Measurements from ENCODE around the gene CEP63.
"Not testable (repeated sequence)": the region's sequence is repeated elsewhere in the genome, so short reads cannot be mapped to it uniquely, and the experiment has no call there.

CEP63 gene

DNA sequence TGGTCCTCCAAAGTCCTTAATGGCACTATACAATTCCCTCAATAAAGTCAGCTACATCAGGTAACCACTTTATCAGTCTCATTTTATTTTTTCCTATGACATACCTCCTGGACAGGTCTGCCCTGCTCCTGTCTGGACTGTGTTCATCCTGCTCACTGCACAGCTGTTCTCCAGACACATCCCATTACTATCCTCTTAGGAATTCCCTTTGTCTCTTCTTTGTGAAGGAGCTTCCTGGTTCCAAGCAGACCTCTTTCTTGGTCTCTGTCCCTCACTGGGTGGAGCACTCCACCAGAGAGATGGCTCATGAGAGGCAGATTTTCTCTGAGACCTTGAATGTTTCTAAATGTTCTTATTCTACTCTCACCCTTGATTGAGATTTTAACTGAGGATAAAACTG lies 104.9 kb downstream of the CEP63 start:
- no peak for DNase-seq

DNA sequence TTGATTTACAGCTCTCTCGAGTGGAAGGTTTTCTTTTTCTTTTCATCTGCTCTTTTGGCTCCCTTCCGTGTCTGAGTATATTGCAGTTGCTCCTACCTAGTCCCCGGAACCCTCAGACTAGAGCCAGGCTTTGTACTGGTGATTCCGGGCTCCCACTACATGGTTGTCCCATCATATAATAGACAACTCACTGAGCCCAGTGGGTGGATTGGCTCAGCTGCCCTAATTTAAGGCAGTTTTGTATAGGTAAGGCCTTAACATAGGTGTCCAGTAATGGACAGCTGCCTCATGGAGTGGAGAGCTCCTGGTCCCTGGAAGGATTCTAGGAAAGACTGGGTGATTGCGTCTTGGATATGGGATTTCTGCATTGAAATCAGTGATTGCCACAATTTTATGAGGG lies 106.9 kb downstream of the CEP63 start:
- DNase-seq = no peak

DNA sequence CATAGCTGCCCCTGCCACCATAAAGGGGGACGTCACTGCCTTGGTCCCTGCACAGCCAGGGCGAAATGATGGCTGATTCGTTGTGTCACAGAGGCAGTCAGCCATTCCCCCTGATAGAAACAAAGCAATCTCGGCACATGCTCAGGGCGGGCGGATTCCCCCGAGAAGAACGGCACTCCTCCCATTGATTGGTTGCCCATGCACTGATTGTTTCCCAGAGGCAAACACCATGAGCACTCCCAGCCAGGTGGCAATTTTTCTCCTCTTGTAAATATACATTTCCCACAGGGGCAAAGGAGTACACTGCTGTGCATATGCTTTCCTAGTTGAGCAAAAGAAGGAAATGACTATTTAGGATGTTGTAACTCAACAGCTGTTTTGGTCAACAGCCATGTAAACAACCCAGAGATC lies 108.5 kb downstream of the CEP63 start:
- no peak for DNase-seq

DNA sequence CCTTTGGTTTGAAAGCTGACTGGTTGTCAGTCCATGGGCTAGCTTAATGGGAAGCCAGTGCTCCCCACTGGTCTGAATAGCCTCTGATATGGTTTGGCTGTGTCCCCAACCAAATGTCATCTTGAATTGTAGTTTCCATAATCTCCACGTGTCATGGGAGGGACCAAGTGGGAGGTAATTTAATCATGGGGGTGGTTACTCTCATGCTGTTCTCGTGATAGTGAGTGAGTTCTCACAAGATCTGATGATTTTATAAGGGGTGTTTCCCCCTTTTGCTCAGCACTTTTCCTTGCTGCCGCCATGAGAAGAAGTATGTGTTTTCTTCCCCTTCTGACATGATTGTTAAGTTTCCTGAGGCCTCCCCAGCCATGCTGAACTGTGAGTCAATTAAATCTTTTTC lies 109.1 kb downstream of the CEP63 start:
- not testable (repeated sequence) for DNase-seq

DNA sequence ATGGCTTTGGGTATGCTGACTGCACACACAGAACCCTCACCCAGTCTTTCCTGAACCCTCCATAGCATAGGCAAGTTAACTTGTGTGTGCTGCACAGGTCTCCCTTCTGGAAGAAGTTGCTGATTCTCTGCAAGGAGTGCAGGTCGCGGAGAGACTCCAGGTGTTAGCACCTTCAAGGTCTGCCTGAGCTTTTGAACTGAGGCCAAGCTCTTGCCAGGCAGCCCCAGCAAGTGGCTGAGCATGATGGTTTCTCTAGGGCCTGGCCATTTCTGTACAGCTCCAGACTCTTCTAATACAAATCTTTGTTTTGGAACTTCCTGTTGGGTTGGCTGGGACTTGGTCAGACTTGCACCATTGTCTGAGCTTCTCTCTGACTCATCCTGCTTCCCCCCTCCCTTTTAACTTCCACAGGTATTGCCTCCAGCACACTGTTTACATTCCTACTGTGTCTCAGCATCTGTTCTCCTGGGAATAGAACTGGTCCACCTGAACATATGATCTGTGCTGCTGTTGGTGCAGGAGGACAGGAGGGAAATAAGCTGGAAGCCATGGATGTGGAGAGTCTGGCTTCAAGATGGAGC lies 111.6 kb downstream of the CEP63 start:
- peak; percentile 52 for DNase-seq

DNA sequence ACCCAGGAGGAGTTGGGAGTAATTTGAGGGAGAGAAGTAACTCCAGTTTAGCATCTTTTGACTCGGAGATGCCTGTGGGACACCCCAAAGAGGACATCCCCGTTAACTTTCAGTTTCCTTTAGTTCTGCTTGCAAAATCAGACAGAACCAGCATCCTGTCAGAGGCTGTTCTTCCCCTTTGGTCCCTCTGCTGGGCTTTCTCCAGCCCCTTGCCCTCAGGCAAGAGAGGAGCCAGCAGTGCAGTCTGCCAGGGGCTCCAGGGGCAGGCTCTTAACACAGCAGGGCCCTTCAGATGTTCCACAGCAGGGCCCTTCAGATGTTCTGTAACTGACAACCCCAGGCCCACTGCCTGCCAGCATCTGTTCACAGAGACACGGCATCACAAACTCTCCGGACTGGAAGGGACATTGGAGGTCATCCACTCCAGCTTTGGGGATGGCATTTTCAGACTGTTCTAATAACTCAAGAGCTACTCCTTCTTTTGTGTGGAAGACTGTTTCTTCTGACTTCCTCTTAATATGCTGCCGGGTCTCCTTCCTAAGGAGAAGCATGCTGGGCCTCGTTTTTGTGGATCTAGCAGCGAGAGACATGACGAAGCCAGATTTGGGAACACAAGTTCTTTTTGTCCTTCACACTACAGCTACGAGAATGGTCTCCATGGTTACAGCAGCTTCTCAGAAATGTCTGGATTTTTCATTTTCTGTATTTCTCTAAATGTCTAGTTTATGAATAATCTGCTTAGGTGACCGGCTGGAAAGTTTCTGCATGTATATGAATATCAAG lies 113.1 kb downstream of the CEP63 start:
- no peak for DNase-seq

DNA sequence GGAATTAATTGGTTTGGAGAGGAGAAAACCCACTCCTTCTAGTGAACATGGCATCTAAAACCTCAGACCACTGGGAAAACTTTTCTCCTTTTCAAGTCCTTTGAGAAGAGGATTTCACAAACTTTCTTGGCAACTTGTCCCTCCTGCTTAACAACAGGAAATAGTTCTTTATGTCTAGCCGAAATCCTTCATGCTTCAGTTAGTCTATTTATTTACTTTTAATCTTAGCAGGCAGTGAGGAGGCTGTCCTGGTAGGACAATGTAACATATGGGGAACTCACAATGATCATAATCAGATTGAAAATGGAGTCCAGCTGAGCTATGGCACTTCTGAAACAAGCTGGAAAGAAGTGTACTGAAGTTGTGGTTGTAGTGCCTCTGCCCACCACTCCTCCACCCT lies 114.3 kb downstream of the CEP63 start:
- peak; percentile 11 for DNase-seq

DNA sequence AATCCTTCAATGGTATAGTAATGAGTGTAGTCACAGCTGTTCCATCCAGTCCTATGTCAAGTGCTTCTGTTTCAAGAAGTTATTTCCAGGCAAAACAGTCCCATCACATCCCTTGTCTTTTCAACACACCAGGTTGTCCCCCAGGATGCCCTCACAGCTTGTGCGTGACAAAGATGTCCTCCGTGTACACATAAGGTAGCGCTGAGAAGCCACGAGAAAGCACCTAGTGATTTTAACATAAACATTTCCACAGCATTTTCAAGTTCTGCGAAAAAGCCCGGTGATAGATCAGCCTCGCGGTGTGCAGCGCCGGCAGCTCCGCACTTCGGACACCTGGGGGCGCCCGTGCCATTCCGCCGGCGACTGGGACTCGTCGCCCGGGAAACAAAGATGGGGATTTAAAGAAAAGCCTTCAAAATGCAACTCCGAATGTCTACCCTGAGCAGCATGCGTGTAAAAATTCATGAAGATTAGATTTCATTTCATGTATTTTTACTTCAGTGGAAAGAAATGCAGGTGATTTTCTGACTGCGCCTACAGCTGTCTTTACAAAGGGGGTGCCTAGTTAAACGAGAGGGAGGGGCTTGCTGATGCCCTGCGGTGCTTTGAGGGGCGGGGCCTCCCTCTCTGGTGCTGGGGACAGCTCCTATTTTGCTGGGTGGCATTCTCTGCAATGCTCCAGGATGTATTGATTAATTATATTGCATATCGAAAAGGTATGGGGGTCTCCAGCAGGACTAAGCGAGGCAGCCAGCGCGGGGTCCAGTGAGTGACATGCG lies 115.0 kb downstream of the CEP63 start:
- DNase-seq = peak; percentile 57

DNA sequence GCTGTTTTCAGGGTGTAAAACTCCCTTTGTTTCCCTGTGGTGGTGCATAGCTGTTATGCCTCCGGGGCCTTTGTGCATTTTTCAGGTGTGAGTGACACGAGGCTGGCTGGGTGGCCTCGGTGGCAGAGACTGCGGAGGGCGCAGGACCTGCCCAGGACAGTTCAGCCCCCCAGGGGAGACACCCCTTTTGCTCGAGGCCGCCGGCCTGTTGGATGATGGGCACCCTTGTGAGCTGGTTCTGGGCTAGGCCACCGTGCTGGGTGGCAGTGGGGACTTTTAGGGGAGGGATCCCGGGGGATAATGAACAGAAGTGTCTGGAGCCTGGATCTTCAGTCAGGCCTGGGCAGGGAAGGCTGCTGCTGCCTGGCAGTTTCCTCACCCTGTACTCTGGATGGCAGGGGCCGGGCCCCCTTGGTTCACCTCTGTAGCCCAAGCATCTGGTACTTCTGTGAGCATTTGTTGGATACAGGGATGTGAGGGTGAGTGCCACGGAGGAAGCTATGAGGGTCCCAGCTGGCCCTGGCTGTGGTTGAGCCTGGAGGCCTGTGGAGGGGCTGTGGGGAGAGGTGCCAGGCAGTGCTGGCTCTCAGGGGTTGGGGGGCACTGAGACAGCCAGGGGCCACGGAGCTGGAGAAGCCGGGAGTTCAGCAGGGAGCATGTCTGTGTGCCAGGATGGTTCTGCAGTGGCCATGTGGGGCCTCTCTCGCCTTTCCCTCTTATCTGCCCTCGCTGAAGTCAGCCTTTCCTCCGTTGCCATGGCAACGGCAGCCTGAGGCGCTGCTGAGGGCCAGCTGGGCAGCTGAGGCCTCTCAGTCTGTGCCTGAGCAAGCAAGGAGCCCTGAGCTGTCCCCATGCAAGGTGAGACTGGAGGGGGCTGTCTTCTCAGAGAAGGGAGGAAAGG lies 115.9 kb downstream of the CEP63 start:
- no peak for DNase-seq

DNA sequence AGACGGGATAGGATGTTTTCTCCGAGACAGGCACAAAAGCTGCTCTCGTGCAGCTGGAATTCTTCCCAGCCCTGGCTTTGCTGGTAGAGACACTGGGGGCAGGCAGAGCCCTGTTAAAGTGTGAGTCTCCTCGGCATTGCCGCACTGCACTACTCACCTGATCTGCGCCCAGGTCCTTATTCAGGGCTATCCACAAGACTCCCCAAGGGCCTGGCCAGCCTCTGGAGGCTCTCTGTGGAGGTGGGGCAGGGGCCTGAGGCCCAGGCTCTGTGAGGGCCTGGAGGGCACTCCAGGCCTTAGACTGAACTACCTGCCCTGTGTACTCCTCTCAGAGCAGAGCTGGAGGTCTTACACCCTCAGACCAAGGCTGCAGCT lies 116.6 kb downstream of the CEP63 start:
- DNase-seq = no peak

DNA sequence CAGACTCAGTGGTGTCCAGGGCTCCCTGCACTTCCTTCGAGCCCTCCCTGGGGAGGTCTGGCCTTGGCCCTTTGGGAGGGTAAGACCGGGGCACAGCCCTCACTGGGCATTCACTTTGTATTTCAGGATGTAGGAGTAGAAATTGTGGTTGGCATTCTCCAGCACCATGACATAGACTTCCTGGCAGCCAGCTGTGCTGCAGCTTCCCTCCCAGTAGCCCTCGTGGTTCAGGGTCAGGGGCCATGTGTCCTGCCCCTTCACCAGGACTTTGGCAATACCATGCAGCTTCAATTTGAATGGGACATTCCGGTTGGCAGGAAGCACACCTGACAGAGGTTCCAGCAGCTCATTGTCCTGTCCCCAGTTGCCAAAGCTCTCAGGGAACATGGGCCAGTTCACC lies 117.6 kb downstream of the CEP63 start:
- no peak for DNase-seq

DNA sequence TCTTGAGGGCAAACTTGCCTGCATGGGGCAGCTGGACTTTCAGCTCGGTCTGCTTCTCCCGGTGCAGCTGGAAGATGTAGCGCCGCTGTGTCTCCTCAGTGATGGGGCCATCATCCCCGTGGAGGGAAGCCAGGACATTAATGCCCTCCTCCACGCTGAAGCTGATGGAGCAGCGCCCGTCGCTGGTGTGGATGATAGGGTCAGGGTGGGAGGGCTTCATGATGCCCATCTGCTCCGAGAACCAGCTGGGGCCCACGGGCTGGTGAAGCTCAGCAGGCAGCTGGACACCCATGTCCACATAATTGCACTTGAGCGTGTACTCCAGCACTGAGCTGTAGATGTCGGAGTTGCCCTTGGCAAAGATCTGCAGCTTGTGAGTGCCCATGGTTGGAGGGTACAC lies 118.1 kb downstream of the CEP63 start:
- no peak for DNase-seq

DNA sequence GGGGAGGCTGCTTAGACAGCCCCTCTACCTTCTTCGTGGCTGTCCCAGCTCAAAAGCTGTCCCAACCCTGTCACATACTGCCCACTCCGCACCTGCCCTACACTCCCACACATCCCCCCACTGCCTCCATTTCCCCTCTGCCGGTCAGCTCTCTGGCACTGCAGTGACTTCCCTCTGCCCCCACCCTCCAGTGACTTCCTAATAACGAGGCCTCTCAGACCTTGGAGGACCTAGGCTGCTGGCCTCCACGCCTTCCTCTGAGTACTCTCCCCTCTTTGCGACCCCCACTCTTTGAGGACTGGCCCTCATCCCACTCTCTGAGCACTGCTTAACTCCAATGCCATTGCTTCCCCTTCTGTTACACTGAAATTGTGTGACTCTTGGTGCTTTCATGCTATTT lies 119.7 kb downstream of the CEP63 start:
- no peak for DNase-seq

DNA sequence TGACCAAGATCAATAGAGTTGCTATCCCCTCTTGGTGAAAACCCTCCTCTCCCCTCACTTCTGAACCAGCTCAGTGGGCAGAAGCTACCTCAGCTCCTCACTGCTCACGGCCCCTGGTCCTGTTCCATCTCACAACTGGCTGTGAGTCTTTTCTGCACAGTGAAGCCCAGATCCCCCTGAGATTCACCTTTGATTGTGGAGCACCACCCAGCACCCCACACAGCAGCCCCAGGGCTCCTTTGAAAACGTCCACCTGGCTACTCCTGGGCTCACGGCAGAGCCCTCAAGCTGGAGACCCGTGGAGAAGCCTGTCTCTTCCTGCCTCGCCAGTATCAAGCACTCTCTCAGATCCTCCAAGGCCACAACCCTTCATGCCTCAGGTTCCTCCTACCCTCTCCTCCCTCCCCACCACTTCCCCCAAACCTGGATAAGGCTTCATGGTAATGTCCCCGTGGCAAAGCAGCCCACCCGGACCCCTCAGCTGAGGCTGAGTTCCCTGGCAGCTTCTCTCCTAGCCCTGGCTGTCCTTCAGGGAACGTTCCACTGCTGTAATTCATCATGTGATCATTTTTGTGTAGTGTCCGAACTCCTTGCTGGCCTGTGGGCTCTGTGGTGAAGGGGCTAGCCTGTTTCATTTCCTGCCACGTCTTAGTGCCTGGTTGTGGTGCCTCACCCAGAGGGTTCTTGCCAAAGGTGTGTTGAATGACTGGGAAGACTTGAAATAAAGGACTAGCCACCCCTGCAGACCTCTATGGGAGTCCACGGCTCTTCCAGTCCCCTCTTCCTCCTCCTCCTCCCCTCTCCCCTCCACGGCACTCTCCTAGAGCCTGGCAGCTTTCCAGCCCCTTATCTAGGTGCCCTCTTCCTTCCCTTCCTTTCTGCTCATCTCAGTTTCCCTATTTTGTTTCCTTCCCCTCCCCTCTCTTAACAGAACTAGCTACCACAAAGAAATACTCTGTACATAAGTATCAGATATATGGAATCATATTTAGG lies 120.5 kb downstream of the CEP63 start:
- DNase-seq = no peak

DNA sequence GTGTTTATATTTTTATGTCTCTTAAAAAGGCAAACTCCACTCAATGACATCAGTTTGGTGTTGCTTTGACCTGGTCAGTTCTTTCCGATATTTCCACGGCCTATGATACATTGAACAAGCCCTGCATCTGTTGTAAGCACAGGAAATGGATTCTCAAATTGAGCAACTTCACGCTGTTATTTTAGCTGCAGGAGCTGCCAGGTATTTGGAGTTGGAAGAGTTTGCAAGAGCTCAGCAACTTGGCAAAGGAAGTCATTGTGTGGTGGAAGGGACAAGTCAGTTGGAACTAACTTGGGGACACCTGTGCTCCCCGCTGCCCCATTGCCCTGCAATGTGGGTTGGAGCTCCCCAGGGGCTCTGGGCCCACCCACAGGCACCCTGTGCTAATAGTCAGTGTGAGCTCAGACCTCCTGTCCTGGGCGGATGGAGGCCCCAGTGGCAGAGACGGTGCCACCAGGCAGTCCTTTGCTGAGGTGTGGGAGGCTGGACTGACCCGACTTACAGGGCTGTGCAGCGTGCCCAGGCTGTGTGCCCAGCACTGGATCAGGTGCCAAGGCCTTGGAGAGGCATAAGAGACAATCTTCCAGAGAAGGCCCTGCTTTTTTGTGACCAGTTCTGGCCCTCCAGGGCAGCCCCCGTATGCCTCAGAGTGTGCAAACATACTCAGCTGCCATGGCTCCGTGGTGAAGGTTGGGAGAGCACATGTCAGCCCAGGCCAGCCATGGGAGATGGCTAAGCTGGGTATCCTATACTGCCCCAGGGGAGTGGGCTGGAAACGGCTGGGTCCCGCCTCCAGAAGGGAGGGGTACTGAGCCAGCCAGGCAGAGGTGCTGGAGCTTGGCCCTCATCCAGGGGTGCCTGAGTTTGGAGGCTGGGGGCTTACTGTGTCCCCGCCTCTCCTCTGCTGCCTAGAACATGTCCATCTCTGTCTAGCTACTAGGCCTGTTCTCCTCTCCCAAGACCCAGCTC lies 121.5 kb downstream of the CEP63 start:
- no peak for DNase-seq

DNA sequence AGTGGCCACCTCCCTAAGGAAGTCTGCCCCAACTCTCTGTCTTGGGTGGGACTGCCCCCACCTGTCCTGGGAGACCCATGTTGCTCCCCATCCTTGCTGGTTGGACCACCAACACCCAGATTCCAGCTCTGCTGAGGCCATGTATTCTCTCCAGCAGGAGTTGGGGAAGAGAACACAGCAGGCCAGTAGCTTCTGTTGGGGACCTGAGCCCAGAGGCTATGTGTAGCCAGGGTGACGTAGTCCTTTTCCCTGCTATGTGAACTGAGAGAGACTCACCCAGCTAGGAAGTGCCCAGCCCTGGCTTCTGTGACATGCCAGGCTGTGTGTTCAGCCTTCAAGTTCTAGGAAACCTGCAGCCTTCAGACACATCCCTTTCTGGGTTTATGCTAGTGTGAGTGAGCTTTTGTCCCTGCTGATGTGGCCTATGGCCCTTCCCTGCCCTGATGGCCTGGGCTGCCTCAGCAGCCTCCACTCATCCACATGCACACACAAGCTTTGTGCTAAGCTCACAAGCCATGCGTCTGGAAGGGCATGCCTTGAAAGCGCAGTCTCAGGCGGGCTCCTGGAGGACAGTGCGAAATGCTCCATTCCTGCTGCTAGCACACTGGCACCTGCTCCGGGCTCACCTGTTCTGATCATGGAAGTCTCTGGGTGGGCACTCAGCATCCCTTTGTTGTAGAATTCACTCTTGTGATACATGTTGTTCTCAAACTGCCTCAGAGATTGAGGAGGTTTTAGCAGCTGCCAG lies 122.3 kb downstream of the CEP63 start:
- no peak for DNase-seq

DNA sequence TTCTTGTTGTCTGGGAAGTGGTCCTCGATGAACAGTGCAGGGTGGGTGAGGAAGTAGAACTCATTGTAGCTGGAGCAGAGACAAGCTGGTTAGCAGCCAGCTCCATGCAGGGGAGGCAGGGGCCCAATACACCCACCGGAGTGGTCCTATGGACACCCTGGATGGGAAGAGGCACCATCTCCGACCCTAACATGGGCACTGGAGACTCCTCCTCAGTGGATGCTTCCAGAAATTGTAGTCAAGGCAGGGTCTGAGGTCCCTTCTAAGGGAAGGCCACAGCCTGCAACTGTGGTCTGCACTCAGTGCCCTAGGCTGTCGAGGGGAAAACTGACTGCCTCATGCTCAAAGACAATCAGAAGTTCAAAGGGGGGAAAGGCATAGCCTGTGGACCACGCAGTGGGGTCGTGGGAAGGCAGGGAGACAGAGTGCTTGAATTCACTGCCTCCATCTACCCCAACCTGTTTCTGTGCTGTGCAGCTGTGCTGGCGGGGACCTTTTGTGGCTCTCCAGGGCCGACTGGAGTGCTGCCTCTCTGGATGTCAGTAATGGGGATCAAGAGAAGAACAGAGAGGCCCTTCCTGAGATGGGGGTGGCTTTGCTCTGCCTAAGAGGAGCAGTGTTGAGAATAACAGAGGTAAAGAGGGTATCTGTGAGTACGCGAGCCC lies 123.0 kb downstream of the CEP63 start:
- no peak for DNase-seq

DNA sequence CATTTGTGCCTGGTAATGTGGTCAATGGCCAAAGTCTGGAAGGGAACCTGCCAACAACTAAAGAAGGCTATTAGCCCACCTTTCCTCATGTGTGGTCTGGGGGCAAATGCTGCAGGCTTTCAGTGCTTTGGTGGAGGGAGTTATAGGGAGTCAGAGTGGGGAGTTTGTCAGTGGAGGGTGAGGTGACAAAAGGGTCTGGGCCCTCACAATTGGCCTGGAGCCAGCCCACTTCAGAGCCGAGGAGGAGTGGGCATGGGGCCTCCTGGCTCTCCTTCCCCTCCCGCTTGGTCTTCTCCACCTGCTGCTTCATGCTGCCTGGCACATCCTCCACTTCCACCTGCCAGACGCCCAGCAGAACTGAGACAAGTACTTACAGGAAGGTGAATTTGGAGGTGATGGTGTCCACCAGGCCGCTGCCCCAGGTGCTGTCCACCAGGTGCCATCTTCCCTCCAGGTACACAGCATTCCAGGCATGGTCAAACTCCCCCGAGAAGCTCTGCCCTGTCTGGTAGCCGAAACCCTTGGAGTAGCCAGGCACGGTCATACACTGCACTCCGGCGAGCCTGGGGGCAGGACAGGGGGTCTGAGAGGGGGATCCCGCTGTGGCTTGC lies 124.1 kb downstream of the CEP63 start:
- no peak for DNase-seq
